DMS79 treated with DMSO at 0.1 percent for 48 hours (cell line): ENCODE results near the gene ZNF346.
A peak's percentile ranks its signal among the peaks of the same experiment; 100 is the strongest.

Experiments
- DNase-seq: peaks from one replicate; lab custom pipeline; 2025; lab: John Stamatoyannopoulos, UW

Gene ZNF346

DNA sequence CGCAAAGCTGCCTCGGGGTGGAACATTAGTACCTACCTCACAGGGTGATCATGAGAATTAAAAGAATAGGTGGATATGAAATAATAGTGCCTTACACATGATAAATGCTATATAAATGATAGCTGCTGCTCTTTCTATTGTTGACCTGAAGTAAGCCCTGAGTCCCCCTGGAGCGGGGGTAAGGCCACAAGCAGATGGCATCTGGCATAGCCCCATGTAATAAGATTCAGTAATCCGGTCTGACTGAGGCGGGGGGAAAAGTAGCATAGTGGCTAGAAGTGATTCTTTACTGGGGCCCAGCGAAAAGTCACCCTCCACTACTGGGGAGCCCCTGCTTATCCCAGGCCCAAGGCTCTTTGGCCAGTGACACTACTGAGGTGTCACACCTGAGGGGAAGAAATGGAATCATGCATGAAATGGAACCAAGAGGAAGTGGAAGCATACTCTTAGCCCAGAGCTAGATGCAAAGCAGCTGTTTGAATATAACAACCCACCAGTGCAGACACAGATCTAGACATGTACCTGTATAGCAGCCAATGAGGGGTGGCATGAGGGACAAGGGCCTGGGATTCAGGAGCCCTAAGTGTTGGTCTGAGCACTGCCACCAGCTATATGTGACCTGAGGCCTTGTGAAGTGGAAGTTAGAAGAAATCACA, 48.2 kb downstream of the ZNF346 start:
- DNase-seq = no peak

DNA sequence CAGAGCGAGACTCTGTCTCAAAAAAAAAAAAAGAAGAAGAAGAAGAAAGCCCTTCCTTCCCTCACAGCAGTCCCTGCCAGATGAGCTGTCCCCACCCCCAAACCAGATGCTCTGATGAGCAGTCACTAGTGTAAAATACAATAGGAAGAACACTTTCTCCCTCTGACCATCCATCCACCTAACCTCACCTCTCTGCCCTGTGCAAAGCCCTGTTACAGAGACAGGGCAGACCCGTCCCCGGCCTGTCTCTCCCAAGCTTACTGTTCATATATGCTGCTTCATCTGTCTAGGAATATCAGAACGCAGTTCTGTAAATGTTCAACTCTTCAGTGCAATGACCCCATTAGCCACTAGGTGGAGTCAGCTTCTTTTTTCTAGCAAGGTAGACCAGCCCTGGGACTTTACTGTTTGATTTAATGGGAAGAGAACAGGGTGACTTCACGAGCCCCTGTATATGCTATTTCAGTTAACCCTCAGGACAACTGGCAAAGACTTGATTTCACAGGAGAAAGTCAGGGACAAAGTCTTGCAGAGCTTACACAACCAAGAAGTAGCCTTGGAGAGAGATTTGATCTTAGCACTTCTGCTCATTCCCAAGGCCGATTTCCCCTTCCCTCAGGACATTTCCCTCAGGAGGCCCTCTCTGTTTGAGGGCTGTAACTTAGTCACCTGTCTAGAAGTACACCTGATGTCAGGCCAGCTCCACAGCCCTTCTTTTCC, 49.3 kb downstream of the ZNF346 start:
- peak; percentile 28 for DNase-seq

DNA sequence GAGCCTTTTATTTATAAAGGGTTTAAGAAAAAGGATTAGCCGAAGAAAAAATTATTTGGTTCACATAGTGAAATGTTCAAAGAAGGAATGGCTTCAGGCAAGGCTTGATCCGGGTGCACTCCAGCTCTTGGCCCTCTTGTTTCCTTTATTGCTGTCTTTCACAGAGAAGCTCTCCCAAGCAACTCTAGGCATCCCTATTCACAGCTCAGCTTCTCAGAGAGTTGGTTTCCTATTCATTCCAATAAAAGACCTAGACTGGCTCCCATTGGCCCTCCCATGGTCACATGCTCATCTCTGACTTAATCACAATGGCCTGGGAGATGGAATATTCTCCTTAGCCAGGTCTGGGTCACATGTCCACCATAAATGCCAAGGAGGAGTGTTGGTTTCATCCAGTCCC, 54.8 kb downstream of the ZNF346 start:
- DNase-seq = no peak

DNA sequence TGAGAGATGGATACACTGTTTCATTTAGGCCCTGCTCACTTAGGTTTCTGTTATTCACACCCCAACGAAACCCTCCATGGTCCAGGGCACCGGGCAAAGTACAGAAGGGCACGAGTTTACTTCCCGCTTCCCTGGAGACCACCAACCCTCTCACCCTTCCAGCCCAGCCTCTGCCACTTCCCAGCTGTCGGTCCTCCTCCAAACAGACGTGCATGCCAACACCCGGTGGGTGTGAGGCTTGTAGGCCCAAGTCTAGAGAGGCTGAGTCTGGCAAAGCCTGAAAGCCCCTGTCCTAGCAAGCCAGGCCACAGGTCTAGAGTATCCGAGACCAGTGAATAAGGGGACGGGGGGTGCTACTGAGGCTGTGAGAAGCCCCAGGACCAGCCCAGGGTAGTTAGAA, 57.1 kb downstream of the ZNF346 start:
- no peak for DNase-seq

DNA sequence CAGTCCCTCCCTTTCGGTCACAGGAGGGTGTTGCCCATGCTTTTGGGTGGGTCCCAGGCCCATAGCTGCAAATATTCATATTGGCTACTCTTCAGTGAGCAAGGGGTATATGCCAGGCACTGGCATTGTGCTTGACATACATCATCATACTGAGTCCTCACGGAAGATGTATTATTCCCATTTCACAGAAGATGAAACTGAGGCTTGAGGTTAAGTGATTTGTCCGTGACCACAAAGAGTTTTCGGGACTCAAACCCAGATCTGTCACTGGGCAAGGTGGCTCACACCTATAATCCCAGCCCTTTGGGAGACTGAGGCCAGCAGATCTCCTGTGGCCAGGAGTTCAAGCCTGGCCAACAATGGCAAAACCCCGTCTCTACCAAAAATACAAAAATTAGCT, 57.8 kb downstream of the ZNF346 start:
- no peak for DNase-seq

DNA sequence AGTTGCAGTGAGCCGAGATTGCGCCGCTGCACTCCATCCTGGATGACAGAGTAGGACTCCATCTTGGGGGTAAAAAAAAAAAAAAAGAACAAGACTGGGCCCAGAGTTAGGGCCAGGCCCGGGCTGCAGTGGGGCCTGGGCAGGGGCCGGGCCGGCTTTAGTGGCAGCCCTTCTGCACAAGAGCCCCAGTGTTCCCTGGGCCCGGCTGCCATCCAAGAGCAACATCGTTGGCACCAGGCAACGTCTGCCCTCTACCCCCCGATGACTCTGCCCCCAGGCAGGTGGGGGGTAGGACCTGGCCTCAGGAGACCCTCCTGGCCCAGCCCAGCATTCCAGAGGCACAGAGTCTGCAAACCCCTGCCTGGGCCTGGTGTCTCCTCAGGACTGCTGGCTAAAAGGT, 59.4 kb downstream of the ZNF346 start:
- no peak for DNase-seq

DNA sequence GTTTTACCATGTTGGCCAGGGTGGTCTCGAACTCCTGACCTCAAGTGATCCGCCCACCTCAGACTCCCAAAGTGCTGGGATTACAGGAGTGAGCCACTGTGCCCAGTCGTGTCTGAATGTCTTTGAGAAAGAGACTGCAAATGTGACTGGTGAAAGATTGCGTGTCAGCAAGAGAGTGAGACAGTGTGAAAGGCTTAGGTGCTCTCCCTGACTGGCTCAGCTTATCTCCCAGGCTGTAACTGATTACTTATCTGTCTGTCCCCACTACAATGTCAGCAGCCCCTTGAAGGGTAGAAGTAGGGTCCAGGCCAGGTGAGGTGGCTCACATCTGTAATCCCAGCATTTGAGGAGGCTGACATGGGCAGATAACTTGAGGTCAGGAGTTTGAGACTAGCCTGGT, 60.9 kb downstream of the ZNF346 start:
- no peak for DNase-seq

DNA sequence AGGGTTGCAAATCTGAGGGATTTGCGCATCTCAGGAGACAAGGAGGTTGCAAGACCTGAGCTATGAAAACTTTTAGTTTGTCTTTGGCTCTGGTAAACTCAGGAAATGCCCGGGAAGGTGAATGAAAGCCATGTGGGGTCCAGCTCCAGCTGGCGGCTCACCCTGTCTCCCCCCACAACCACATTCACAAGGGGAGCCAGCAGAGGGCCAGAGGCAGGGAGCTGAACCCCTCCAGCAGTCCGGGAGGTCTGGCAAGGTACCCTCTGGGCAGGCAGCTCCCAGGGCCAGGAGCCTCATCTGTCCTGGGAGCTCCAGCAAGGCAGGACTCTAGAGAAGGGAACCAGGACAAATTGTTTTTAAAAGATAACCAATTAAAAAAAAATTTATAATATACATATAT, 61.7 kb downstream of the ZNF346 start:
- DNase-seq = no peak

DNA sequence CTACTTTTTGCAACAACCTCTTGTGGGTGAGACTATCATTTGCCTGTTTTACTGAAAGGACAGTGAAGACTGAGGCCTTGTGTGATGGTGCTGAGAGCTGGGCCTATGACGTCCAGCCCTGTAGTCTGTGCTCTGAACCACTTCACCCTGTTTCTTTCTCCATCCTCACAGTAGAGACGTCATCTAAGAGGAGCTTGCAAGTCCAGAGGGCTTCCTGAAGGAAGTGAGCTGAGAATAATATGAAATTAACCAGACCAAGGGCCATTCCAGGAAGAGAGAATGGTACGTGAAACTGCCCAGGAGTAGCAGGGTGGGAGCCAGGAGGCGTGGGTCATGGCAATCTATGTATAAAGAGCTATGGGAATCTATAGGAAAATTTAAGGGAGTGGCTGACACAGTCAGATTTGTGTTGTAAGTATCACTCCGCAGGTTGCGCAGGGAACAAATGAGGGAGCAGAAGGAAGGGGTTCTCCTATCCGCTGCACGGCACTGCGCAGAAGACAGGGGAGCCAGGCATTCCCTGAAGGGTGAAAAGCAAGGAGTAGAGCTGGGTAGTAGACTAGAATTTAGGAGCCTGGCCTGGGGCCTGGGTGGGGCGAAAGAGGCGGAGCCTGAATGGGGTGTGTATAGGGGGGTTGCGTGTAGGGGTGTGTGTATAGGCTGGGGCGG, 63.6 kb downstream of the ZNF346 start:
- no peak for DNase-seq

DNA sequence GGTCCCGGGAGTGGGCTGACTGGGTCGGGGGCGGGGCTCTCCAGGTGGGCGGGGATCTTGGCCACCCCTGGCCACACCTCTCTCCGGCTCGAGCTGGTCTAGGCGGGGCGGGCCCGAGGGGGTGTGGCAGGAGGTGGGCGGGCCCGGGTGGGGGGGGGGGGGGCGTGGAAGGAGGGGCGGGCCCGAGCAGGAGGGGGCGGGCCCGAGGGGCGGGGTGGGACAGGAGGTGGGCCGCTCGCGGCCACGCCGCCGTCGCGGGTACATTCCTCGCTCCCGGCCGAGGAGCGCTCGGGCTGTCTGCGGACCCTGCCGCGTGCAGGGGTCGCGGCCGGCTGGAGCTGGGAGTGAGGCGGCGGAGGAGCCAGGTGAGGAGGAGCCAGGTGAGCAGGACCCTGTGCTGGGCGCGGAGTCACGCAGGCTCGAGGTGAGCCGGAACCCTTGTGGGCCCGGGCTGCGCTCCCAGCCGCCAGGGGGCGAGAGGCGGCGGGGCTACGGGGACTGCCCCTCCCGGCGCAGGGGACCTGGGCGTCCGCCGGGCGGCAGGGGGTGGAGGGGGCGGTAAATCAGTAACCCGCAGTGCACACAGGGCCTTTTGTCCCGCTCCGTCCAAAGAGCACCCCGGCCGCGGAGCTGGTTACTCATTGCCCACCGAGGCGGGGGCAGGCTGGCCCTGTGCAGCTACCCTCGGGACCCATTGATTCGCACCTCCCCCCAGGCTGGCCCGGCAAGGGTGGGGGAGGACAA, 64.3 kb downstream of the ZNF346 start, which contains the start of gene FGFR4:
FGFR4 (plus strand) TSS at position 262 of the 744 bp plus-strand sequence. CDS start 2,688 bp downstream, outside the sequence.
- DNase-seq = no peak

DNA sequence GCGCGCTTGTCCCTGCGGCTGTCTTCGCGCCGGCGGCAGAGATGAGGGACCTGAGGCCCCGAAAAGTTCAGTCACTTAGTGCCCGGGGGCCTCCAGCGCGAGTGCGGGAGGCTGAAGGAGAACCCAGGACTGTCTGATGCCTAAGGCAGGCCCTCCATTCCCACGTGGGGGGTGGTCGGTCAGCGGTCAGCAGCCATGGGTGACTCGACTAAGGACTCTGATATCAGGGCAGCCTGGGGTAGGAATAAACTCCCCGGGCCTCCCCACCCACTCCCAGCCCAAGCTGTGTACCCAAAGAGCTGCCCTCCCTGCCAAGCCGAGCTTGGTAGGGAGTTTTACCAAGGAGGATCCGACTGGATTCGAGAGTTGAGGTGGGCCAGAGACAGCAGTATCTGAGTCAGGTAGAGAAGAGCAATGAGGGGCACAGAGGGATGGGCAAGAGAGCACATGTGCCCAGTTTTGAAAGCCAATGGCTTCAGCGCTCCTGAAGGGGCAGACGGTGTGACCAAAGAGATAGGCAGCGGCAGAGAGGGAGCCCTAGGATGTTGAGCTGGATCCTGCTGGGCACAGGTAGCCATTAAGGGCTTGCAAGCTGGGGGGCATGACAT, 65.0 kb downstream of the ZNF346 start:
- no peak for DNase-seq

DNA sequence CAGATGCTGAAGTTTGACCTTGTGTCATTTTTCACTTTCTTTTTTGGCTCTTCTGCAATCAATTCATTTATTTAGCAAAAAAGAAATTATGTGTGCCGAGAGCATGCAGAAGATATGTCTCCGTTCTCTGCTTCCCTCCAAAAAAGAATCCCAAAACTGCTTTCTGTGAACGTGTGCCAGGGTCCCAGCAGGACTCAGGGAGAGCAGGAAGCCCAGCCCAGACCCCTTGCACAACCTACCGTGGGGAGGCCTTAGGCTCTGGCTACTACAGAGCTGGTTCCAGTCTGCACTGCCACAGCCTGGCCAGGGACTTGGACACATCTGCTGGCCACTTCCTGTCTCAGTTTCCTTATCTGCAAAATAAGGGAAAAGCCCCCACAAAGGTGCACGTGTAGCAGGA, 66.6 kb downstream of the ZNF346 start:
- no peak for DNase-seq

DNA sequence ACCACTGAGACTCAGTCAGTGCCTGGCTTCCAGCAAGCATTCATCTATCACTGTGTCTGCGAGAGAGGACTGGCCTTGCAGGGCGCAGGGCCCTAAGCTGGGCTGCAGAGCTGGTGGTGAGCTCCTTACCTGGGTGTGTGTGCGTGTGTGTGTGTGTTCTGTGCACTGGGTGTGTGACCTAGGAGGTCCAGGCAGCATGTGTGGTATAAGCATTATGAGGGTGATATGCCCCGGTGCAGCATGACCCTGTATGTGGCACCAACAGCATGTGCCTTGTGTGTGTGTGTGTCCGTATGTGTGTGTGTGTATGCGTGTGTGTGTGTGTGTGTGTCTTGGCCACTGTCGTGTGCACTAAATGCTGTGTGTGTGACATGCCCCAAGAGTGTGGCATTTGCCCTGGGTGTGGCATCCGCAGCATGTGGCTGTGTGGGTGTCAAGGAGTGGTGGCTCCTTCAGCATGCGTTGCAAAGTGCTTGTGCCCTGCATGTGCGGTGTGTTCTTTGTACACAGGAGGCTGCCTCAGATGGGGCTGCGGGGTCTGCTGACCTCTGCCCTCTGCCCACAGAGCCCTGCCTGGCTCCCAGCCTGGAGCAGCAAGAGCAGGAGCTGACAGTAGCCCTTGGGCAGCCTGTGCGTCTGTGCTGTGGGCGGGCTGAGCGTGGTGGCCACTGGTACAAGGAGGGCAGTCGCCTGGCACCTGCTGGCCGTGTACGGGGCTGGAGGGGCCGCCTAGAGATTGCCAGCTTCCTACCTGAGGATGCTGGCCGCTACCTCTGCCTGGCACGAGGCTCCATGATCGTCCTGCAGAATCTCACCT, 67.5 kb downstream of the ZNF346 start:
- DNase-seq = no peak

DNA sequence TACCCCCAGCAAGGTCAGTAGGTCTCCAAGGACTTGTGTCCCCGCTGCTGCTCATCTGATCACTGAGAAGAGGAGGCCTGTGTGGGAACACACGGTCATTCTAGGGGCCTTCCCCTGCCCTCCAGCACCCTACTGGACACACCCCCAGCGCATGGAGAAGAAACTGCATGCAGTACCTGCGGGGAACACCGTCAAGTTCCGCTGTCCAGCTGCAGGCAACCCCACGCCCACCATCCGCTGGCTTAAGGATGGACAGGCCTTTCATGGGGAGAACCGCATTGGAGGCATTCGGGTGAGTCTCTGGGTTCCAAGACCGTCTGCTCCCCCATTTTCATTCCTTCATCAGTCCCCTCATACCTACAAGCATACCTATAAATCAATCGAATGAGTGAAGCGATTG, 68.3 kb downstream of the ZNF346 start:
- no peak for DNase-seq

DNA sequence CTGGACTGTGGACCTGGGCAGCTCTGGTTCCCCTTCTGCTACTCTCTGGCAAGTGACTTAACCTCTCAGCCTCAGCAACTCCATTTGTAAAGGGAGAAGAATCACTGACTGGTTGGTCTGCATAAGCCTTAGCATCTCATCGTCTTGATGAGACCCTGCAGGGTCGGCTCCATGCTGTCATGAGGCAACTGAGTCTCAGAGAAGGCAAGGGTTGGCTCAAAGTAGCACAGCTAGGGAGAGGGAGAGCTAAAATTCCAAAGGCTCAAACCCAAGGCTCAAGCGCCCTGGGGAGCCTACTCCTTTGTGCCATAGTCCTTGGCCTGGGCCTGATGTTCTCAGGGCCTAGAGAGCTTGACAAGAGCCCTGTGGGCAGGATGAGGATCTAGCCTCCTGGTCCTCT, 68.7 kb downstream of the ZNF346 start:
- DNase-seq = no peak

DNA sequence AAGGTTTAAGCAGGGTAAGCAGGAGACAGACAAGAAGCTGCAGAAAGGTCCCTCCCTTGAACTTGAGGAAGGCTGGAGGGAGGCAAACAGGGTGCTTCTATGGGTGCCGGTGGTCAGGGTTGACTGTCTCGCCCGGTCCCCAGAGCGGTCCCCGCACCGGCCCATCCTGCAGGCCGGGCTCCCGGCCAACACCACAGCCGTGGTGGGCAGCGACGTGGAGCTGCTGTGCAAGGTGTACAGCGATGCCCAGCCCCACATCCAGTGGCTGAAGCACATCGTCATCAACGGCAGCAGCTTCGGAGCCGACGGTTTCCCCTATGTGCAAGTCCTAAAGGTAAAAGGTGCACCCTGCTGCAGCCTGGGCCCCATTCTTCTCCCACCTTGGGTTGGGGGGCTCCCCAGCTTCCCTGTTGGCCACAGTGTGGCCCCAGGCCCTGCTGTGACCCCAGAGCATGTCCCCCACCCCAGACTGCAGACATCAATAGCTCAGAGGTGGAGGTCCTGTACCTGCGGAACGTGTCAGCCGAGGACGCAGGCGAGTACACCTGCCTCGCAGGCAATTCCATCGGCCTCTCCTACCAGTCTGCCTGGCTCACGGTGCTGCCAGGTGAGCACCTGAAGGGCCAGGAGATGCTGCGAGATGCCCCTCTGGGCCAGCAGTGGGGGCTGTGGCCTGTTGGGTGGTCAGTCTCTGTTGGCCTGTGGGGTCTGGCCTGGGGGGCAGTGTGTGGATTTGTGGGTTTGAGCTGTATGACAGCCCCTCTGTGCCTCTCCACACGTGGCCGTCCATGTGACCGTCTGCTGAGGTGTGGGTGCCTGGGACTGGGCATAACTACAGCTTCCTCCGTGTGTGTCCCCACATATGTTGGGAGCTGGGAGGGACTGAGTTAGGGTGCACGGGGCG, 69.9 kb downstream of the ZNF346 start:
- DNase-seq = no peak

DNA sequence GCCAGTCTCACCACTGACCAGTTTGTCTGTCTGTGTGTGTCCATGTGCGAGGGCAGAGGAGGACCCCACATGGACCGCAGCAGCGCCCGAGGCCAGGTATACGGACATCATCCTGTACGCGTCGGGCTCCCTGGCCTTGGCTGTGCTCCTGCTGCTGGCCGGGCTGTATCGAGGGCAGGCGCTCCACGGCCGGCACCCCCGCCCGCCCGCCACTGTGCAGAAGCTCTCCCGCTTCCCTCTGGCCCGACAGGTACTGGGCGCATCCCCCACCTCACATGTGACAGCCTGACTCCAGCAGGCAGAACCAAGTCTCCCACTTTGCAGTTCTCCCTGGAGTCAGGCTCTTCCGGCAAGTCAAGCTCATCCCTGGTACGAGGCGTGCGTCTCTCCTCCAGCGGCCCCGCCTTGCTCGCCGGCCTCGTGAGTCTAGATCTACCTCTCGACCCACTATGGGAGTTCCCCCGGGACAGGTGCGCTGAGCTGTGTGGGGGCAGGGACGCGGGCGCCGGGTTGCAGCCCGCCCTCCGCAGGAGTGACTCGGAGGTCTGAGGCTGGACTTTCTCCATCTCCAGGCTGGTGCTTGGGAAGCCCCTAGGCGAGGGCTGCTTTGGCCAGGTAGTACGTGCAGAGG, 70.7 kb downstream of the ZNF346 start:
- no peak for DNase-seq

DNA sequence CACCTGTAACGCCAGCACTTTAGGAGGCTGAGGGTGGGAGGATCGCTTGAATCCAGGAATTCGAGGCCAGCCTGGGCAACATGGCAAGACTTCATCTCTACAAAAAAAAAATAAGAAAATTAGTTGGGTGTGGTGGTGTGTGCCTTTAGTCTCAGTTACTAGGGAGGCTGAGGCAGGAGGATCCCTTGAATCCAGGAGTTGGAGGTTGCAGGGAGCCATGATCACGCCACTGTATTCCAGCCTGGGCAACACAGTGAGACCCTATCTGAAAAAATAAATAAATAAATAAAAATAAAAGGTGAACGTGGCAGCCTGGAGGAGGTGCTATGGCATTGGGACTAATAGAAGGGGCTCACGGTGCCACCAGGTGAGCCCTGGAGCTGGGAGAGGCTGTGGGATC, 71.3 kb downstream of the ZNF346 start:
- DNase-seq = no peak

DNA sequence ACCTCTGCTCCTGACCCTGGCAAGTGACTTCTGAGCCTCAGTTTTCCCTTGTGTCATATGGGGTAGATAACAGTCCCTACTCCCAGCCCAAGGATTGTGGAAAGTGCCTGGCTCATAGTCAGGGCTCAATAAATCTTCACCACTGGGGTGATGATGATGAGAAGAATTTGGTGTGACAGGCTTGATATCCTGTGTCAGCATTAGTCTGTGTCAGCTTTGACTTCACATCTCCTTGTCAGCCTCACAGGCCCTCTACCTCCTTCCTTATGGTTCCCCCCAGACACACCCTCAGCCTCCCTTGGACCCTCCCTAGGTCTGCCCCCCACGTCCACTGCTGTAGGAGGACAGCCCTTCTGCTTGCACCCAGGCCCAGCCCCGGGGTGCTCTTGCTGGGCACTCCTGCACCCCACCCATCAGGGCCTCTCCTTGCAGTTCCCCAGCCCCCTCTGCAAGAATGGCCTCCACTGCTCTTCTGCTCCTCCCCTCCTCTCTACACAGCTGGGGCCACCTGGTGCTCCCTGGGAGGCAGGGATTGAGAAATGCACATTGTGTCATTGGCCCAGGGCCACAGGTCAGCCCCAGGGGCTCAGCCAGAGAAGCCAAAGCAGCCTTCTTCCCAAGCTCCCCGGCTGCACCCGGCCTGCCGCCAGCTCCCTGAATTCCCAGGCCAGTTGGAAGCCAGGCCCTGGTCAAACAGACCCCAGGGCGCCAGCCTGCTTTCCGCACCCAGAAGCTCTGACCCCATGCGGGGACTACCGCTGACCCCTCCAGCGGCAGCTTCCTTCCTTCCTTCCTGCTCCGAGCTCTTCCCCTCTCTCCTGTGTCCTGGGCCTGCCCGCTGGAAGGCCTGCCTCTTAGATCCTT, 72.0 kb downstream of the ZNF346 start:
- no peak for DNase-seq
